Measurements from ENCODE around the gene SRRM5.

GRCh38 chr19:43607238-43608205 is 4.4 kb upstream of the SRRM5 start:
- TF ChIP-seq CTCF (IDR thresholded peaks at IDR 0.05) (no peak), POLR2A (IDR thresholded peaks at IDR 0.05) (no peak)
